KBM-7 (cell line): Measurements from ENCODE around the gene SKIC8.

Experiments
- DNase-seq: peaks from one replicate; pipeline ENCODE4 v3.0.0-alpha.2; 2015
- in situ Hi-C: fragments of 300-500 bp; cut with MboI; formaldehyde crosslinking; loops from 2 replicates; pipeline ENCODE4 v1.14.3; 2020; ENCODE audit warnings: low sequenced_read_pairs, low pct_unique_long_range_greater_than_20kb, mixed read lengths

SKIC8 gene

DNA sequence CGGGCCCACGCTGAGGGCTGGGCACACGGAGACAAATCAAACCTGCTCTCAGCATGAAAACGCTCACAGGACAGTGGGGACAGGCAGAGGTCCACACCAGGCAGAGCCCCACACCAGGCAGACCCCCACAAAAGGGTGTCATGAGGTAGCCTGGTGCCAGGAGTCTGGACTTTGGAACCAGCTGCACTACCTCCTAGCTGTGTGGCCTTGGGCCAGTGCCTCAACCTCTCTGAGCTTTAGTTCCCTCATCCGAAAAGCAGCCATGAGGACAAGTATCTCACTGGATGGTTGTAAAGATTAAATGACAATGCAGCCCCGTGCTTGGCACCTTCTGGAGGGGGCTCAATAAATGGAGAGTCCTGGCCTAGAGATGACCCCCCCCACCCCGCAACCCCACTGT lies 24.3 kb upstream of the SKIC8 start:
- in situ Hi-C loops = loop anchor here (25.0 kb wide), 1 partner anchor 89 kb away; no protein-coding TSS in a partner anchor
- no peak for DNase-seq

DNA sequence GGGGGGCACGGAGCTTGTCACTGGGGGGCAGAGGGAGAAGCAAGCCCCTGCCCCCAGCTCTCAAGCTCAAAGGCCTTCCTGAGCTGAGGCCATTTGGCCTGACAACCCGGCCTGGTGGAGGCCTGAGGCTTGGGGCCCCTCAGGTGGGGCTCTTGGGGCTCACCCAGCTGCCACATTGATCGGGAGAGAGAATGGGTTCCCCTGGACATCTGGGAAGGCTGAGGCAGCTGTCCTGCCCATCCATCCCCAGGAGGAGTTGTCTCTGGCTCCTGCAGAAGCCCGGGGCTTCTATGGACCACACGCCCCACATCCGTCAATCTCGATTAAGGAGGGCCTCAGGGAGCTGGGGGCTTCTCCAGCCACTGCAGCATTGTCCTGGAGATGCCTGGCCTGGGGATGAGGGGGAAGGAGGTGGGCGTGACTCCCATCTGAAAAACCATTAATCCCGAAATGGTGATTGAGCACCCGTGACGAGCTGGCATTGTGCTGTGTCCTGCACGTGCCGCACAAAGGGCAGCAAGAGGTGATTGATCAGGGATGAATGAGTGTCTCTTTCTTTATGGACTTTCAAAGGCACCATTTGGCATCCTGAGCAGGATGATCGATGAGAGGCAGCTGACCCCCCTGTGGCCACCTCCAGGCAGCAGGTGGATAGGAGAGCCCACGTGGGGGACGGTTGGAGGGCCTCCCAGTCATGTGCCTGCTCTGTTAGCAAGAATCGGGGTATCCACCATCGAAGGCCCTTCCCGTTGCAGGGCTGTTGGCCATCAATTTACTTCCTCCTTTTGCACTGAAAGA lies 23.5 kb upstream of the SKIC8 start:
- no peak for DNase-seq
- in situ Hi-C loops = loop anchor here (25.0 kb wide), 1 partner anchor 89 kb away; no protein-coding TSS in a partner anchor

DNA sequence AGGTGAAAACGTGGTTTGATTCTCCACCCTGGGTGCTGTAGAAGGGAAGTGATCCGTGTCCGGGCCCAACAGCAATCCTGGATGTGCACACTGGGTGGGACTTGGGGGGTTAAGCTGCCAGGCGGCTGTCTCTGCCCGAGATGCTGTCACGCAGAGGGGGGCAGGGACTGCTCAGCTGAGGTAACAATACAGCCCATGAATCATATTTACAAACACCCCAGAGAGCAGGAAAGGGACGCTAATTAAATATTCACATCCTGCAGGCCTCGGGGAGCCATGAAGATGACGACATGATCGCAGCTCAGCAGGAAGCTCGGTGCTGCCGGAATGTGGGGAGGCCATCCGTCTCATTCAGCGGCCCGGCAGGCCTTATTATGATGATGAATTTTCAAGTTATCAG lies 22.8 kb upstream of the SKIC8 start:
- in situ Hi-C loops = loop anchor here (25.0 kb wide), 1 partner anchor 90 kb away; no protein-coding TSS in a partner anchor

DNA sequence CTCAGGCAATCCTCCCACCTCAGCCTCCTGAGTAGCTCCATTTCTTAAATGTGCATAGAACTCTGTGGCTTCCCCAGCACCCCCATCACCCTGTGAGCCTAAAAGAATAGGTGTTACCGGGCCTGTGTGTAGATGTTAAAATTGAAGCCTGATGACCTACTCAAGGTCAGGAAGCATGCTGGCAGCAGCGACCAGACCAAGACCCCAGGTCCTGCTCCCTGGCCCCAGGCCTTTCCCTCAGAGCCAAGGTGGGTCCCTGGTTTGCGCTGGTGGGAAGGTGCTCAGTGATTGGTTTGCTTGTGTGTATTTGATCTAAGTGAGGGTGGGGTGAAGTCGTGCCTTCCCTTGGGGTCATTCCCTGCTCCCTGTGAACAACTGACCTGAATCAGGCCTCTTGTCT lies 22.4 kb upstream of the SKIC8 start:
- DNase-seq = no peak
- in situ Hi-C loops = loop anchor here (25.0 kb wide), 1 partner anchor 91 kb away; no protein-coding TSS in a partner anchor

More for the DNA sequence above, 22.8 kb upstream of the SKIC8 start:
- no peak for DNase-seq

DNA sequence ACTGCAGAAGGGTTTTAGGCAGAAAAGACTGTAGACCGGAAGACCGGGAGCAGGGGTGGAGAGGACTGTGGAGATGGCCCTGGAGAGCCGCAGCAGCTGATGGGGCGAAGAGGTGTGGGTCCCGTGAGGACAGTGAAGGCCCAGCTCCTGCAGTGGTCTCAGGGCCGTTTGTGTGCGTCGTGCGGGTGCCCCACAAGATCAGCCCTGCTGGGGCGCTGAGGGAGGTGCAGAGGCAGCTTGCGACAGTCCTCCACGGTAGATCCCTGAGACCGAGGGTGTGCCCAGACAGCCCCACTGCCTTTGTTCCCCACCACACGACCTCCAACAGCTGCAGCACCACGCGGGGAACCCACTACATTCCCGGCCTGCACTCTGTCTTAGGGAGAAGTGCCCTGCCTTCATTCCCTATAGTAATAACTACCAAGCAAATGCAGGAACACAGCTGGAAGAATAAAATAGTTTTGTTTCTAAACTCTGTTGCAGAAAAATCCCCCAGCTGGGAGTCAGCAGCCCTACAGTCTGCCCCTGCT lies 21.7 kb upstream of the SKIC8 start:
- in situ Hi-C loops = loop anchor here (25.0 kb wide), 1 partner anchor 91 kb away; no protein-coding TSS in a partner anchor
- no peak for DNase-seq

DNA sequence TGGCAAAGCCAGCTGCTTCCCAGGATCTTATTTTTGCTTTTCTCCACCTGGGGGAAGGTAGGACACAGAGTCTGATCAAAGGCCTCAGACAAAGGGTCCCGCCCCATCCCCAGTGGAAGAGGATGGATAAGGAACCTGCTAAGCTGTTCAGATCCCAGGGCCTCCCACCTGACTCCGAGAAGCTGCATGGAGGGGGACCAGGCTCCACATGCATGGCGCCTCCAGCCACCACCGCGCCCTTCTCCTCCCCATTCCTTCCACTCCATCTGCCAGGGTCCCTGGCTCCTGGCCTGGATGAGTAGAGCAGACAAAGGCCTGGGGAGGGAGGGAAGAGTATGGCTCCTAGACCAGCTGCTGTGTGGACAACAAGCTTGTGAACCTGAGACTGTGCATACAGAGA lies 20.8 kb upstream of the SKIC8 start:
- in situ Hi-C loops = loop anchor here (25.0 kb wide), 1 partner anchor 92 kb away; no protein-coding TSS in a partner anchor
- DNase-seq = no peak

DNA sequence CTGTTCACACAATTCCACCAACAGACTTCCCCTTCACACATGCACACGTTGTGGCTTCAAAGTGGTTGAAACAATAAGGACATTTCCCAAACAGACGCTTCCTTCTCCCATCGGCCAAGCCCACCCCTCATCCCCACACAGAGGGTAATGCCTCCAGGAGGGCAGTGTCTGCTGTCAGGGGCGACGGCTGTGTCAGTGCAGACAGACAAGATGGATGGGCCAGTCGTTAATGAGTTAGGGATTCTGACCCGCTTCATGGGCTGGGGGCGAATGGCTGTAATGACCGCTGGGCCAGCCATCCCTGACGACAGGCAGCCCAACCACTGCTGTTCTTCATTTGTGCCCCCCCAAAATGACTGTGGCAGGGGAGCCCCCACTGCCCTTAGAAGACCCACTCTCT lies 20.2 kb upstream of the SKIC8 start:
- in situ Hi-C loops = loop anchor here (25.0 kb wide), 1 partner anchor 93 kb away; no protein-coding TSS in a partner anchor
- DNase-seq = no peak

DNA sequence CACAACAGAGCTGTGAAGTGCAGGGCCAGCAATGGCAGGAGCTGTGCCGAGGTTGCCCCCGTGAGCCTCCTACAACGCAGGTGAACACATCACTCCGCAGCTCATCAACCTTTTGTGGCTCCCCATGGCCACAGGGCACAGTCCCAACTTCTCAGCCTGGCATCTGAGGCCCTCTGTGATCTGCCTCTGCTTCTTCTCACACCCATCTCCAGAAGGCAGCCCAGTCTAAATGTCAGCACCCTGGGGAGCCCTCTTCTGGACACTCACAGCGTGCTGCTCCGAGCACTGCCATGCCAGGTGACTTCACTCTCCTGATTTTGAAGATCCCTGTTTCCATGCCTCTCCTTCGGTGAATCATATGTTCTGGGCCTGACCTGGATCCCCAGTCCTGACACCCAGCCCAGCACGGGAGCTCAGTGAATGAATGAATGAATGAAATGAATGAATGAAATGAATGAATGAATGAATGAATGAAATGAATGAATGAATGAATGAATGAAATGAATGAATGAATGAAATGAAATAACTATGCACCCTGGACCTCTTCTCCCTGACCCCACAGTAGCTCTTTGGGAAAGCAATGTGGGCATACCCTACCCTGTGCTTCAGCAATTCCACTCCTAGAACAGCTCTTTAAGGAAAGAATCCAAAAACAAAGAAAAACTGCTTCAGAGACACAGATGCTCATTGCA lies 17.9 kb upstream of the SKIC8 start:
- no peak for DNase-seq
- in situ Hi-C loops = loop anchor here (25.0 kb wide), 1 partner anchor 95 kb away; no protein-coding TSS in a partner anchor

DNA sequence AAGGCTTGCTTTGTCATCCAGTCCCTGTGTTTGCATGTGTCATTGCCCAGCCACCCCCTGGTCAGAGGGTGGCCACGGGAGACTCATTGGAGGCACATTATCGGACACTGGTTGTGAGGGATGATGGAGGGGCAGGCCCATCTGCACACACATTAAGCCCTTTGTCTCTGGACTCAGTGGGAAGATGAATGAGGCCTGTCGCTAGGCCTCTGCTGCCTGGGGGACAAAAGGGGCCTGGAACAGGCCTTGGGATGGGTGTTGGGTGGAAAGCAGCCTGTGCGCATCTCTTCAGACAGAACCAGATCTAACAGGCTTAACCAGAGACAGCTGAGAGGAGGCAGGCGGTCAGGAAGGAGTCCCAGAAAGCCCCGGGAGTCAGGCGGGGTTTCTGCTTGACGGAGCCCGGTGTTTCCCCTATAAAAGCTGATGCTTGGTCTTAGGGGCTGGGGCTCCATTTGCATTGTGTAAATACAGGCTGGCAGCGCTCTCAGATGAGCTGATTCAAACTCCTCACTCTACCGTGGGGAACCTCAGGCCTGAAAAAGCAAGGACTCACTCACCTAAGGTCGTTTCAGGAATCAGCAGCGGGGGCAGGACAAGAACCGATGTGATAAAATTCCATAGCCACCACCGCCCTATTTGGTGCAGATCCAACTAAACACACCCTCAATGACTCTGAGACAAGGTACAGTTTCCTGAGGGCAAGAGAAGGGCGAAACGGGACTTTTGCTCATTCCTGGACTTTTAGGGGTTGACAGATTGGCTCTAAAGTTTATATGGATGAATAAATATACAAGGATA lies 17.1 kb upstream of the SKIC8 start:
- in situ Hi-C loops = loop anchor here (25.0 kb wide), 1 partner anchor 96 kb away; no protein-coding TSS in a partner anchor
- no peak for DNase-seq

DNA sequence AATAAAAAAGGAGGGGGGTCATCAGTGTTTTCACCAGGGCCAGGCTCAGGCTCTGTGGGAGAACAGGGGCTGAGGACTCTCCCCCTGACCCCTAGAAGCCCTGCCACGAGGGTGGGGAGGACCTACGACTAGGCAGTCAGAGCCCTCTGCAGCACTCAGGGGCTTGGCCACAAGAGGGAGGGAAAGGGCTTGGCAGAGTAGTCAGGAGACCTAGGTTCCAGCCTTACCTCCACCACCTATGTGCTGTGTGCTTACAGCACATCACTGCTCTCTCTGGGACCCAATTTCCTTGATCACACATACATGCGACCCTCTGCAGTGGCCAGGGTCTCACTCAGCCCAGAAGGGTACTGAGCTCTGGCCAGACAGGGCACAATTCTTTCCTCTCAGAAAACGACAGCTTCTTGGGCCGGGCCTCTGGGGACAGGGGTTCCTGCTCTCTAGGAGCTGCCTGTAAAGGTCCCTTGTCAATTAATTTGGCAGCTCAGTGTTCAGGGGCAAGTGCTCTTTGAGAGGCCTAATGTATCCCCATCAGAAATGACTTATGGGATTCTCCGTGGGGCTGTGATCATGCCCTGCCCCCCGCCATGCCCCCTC lies 16.4 kb upstream of the SKIC8 start:
- peak; percentile 57 for DNase-seq

DNA sequence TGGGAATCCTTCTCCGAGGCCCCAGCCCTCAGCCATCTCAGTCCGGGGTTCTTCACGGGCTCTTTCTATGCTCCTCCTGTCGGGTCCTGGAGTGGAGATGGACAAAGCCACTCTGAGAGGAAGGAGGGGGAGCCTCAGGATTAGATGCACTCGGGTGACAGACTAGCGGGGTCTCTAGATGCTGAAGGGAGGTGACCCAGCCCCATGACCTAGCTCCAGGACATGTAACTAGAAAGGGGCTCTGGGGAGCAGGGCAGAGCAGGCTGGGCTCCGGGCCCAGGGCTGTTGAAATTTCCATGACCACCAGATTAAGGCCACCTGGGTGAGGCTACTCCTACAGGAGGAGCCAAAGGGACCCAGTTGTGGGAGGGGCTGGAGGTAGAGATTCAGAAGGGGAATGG lies 14.8 kb upstream of the SKIC8 start:
- no peak for DNase-seq
- in situ Hi-C loops = loop anchor here (25.0 kb wide), 1 partner anchor 98 kb away; no protein-coding TSS in a partner anchor

More for the DNA sequence above, 16.4 kb upstream of the SKIC8 start:
- in situ Hi-C loops = loop anchor here (25.0 kb wide), 1 partner anchor 97 kb away; no protein-coding TSS in a partner anchor

DNA sequence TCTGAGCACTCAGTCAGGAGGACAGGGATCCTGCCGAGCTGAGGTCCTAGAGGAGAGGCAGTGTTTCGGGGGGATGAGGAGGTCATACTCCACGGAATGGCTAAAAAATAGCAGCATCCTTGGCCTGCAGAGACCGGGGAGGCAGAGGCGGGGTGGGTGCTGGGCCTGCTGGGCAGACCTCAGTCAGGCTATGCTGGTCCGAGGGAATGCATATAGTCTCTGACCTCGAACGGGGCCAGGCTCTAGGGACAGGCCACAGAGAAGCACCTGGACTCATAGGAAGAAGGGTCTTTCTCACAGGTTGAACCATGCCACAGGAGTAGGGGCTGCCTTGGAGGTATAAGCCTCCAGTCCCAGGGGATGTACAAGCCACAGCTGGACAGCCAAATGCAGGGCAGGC lies 14.0 kb upstream of the SKIC8 start:
- no peak for DNase-seq
- in situ Hi-C loops = loop anchor here (25.0 kb wide), 1 partner anchor 99 kb away; no protein-coding TSS in a partner anchor

DNA sequence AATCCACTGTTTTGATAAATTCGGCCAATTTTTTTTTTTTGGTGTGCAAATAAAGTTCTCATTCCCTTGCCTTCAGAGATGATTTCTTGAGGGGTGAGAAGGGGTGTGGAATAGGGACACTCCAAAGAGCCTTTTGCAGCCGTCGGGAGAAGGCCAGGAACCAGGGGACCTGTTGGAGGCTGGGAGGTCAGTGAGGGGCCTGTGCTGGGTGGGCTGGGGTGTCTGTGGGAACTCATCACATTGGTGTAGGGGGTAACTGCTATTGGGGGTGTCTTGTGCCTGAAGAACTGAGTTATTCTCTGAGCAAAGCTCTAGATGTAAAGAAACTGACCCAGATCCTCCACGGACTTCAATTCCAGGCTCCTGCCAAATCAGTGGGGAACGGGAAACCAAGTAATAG lies 13.5 kb upstream of the SKIC8 start:
- in situ Hi-C loops = loop anchor here (25.0 kb wide), 1 partner anchor 99 kb away; no protein-coding TSS in a partner anchor
- no peak for DNase-seq

DNA sequence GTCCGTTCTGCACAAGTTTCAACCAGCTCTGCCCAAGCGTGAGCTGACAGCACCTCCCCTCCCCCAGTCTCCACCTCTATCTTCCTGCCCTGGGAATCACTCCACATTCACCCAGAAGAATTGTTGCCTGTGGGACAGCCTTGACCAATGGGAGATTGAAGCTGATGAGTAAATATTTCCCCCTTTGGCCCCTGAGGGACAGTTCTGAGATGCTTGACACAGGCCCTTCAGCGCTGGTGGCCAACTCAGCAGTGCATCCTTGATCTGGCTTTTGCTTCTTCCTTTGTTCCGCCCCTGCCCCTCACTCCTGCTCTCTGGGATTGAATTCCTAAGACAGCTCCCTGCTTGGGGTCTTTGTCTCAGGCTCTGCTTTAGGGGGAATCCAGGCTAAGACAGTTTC lies 13.1 kb upstream of the SKIC8 start:
- in situ Hi-C loops = loop anchor here (25.0 kb wide), 1 partner anchor 100 kb away; no protein-coding TSS in a partner anchor
- no peak for DNase-seq

DNA sequence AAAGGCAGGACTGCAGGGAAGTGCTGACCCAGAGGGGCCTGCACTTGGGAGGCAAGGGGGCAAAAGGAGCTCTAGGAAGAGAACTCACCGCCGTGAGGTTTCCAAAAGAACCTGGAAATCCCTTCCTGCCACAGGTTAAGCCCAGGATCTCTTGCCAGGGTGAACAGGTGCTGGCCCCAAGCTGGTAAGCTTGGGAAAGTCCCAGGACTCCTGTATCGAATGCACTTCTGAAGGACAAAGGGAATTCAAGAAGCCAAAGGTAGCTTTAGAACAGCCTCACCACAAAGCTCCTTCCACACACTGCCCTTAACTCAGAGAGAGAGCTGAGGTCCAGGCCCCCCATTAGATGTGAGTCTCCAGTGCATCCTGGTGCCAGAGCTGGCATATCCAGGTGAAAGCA lies 11.9 kb upstream of the SKIC8 start:
- in situ Hi-C loops = loop anchor here (25.0 kb wide), 1 partner anchor 101 kb away; no protein-coding TSS in a partner anchor
- no peak for DNase-seq

DNA sequence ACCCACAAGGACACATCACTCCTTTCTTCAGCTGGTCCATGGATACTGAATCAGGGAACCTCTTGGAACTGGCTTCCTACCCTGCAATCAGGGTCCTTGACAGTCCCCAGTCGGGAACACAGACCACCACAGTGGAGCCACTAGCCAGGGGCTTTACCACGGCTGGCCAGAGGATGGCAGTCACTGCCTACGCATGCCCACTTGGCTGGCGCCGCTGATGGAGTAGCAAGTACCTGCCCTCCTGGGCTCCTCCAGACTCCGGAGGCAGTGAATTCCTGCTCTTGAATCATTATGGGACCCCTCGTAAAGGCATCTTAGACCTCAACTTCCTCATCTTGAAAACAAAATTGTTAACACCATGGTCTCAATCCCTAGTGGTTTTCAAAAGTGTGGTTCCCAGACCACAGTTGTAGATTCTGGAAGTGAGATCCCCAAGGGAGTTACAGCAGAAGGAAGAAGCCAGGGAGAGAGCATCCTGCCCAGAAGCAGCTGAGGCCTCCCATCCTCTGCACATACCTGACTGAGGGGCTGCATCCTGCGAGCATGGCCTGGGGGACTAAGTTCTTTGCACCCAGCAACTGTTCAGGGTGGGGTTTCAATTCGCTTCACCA lies 9.1 kb upstream of the SKIC8 start:
- in situ Hi-C loops = loop anchor here (25.0 kb wide), 1 partner anchor 104 kb away; no protein-coding TSS in a partner anchor

DNA sequence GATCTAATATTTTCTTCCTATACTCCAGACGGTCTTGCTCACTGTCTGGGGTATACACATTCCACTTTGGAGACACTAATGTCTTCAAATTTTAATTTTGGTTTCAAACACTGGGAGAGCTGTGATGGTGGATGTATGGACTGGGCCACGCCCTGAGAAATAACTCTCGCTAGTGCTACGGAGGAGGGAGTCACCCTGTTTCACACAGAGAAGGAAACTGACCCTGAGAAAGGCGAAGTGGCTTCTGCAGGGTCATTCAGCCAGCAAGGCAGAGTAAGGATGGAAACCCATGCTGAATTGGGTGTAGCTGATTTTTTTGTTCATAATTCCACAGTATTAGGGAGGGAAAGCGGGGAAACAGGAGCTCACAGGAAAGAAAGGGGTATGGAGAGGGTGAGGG lies 8.6 kb upstream of the SKIC8 start:
- no peak for DNase-seq
- in situ Hi-C loops = loop anchor here (25.0 kb wide), 1 partner anchor 104 kb away; no protein-coding TSS in a partner anchor

More for the DNA sequence above, 9.1 kb upstream of the SKIC8 start:
- DNase-seq = peak; percentile 85
